ENCODE data around the gene TNRC6A. TPM values are rescaled to one million over a fixed set of nuclear protein-coding genes. Genes with fewer than 3 reads are reported as not detected.

Gene TNRC6A
- total and polyA plus RNA-seq, 9 of the 15 experiments (the other 6 are each of a cell fraction or from before 2014, with no cell fraction given): 3.4 to 32.1 (median 26.6) TPM

- Histone ChIP-seq H3K79me2 (ENCODE audit: control insufficient read depth, insufficient read depth, low read length) (peaks cover 96% of the 10 kb centered on the region), H3K27me3 (ENCODE audit: control insufficient read depth in 2 of 2, insufficient read depth in 2 of 2, low read length in 2 of 2) (no peaks in the 10 kb centered on the region), H3K9me1 (ENCODE audit: control insufficient read depth, insufficient read depth, low read length) (no peaks in the 10 kb centered on the region), H3K4me3 (no peak overlapping the region), H3K9me3 (replicated peaks; ENCODE audit: control insufficient read depth, insufficient read depth, low read depth, low read length) (no peaks in the 10 kb centered on the region), H3K36me3 (ENCODE audit: control insufficient read depth, insufficient read depth, low read length) (peaks cover 41% of the 10 kb centered on the region), H3K9ac (ENCODE audit: insufficient read depth in 1 of 2, low read depth in 2 of 2, low read length in 2 of 2) (no peak overlapping the region), H2AFZ (ENCODE audit: low read depth, low read length) (no peak overlapping the region), H3K27ac (ENCODE audit: extremely low read depth, low read depth, low read length) (no peak overlapping the region), H3K4me2 (ENCODE audit: insufficient read depth, low read length) (no peak overlapping the region), H3K4me1 (replicated peaks in 1 of 2; ENCODE audit: control insufficient read depth in 2 of 2, insufficient read depth in 2 of 2, low read length in 2 of 2) (peaks cover 7 to 41% of the 10 kb centered on the region in 2 experiments; a peak in 3 of 5 replicates), H4K20me1 (replicated peaks; ENCODE audit: control insufficient read depth, insufficient read depth, low read length) (peaks cover 37% of the 10 kb centered on the region)
- ATAC-seq: no peak
- POLR2A ChIA-PET: interaction anchor here (0.7 to 2.0 kb wide), 6 partner anchors 9 to 517 kb away, joined by 3 to 13 read pairs (median 4); no protein-coding TSS in a partner anchor
- intact Hi-C loops (cut with micrococcal nuclease): no loop called here
- CTCF ChIA-PET (ENCODE audit: low intra/inter-chr PET ratio): no interaction called here
- no peak for DNase-seq (ENCODE audit: extremely low read depth in 1 of 4, low spot score in 3 of 4)
- 84% methylated on average over 2 of the region's 2 CpGs for WGBS (ENCODE audit: insufficient coverage, low coverage, missing lambda C conversion rate)
- BruUV-seq (replicated peaks): no TSS peak
- in situ Hi-C loops (cut with MboI): no loop called here
- FAIRE-seq: no peak
- TF ChIP-seq C11orf30 (IDR thresholded peaks at IDR 0.05; ENCODE audit: low read depth) (no peak), ETV6 (IDR thresholded peaks at IDR 0.05; ENCODE audit: borderline replicate concordance in 1 of 2, low read depth in 2 of 2, low read length in 1 of 2) (no peak), ETV6 (CRISPR knock-in tag; IDR thresholded peaks at IDR 0.05; ENCODE audit: borderline replicate concordance) (no peak), MED1 (CRISPR knock-in tag; IDR thresholded peaks at IDR 0.05; ENCODE audit: borderline replicate concordance) (no peak)
- TF ChIP-seq, protein P1, sequence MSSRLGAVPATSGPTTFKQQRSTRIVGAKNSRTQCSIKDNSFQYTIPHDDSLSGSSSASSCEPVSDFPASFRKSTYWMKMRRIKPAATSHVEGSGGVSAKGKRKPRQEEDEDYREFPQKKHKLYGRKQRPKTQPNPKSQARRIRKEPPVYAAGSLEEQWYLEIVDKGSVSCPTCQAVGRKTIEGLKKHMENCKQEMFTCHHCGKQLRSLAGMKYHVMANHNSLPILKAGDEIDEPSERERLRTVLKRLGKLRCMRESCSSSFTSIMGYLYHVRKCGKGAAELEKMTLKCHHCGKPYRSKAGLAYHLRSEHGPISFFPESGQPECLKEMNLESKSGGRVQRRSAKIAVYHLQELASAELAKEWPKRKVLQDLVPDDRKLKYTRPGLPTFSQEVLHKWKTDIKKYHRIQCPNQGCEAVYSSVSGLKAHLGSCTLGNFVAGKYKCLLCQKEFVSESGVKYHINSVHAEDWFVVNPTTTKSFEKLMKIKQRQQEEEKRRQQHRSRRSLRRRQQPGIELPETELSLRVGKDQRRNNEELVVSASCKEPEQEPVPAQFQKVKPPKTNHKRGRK (tag; IDR thresholded peaks at IDR 0.05): 0 out of 2 replicates have a peak, but pooled peaks have one; percentile 29
These were observed 16.3 kb downstream of the TNRC6A start for GRCh38 chr16:24745791-24746190.
